GM18858 (cell line): Measurements from ENCODE around the gene SPEF1.

ENCODE experiments used
- ATAC-seq: cut with Tn5 transposase; IDR thresholded peaks from one replicate; pipeline ENCODE4 v1.9.1; 2021; ENCODE audit not compliant: unreplicated experiment

The SPEF1 gene

DNA sequence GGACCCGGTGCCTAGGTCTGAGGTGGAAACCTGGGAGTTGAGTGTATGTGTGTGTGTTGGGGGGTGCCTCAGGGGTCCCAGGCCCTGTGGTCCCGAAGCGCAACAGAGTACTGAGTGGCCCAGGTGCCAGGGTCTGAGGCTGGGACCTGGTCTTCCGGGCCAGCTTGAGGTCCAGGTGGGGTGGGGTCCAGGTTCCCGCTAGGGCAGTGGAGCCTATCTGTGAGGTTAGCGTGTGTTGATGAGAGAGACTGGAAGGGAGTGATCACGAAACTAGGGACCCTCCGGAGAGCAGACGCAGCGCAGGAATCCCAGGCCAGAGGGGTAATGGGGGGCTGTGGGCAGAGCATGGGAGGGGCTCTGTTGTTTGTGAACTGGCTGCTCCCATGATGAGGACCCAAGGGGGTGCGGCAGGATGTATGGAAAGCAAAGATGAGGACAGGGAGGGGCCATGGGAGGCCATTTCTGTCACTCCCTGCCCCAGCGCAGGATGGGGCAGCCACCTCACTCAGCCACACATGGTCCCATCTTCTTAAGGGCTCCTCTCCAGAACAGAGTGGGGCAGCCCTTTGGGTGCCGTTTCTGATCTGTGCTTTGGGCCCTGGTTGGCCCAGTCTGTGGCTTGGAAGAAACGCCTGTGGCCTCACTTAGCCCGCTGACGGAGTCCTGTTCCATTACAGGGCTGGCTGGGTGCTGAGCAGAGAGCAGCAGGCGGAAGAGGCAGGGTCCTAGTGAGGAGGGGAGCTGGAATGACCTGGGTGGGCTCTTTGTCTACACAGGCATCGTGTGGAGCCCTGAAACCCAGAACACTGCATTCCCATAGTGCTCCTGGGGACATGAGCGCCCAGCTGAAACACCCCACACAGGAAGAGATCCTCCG, 47.9 kb downstream of the SPEF1 start:
- no peak for ATAC-seq

DNA sequence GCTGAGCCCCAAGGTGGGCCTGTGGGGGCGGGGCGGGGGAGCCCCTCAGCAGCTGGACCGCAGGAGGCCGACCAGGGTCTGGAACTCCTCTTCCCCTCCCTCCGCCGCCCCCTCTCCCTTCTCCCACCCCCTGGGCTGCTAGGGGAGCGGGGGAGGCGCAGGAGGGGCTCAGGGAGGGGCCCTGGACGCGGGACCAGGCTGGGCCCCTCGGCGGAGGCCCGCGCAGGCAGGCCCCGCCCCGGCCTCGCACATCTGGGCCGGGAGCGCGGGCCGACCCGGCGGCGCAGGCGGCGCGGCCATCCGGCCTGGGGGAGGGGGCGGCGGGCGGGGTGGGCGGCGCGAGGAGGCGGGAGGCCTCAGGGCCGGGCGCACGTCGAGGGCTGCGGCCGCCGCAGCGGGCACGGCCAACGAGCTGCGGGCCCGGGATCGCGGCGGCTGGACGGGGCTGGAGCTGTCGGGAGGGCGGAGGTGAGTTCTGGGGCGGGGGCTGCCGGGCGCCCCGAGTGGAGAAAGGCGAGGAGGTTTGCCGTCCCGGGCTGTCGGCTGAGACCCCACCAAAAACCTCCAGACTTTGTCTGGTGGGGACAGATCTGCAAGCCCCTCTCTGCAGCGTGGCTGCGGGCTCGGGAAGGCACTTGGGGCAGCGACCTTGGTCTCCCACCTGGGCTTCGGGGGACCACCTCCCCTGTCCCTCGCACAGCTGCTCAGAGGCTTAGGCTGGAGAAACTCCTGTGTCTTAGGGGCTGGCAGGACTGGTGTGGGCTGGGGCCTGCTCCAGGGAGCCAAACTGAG, 48.7 kb downstream of the SPEF1 start, which contains the start of gene HSPA12B:
Gene HSPA12B (plus strand): TSS at position 359 of the 792 bp plus-strand sequence. CDS start 5,990 bp downstream, outside the sequence.
- ATAC-seq, result no peak

DNA sequence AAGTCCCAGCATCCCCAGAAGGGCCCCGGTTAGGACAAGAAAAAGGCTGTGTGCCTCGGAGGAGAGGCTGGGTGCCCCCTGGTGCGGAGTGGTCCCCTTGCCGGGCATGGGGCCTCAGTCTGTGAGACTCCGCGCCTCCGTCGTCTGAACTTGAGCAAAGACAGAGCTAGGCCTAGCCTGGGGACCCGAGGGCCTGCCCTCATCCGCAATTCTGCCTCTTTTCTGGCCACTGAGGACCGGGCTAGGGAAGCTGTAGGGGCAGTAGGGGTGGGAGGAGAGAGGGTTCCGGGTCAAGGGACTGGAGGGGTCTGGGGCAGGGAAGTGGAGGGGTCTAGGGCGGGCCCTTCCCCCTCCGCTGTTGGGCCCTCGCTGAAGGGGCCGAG, 49.3 kb downstream of the SPEF1 start:
- ATAC-seq, result no peak

DNA sequence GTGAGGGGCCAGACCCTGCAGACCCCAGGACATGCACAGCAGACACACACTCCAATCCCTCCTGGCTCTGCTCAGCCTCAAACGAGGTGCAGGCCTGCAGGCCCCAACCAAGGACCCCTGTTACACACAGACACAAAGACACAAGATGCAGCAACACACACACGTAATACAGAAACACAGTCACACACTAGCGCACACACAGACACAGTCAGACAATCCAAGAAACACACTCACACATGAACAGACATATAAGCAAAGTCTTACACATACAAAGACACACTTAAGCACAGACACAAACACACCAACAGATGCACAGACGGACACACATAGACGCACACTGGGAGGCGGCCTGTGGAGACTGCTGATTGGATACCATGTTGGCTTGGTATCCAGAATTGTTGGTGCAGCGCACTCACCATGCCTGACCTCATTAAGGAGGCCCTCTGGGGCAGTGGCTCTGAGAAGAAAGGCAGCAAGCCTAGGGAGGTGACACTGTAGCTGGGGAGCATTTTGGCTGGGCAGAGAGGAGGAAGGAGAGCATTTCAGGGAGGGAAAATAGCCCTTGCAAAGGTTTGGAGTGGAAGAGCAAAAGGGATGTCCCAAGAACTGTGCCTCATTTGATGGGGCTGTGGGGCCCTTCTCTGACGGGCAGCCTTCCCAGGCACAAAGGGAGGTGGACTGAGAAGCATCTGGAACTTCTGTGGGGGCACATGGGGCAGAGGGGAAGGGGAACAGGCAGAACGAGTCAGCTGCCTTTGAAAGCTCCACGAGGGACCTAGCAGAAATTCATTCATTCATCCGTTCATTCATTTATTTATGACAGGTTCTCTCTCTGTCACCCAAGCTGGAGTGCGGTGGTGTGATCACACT, 50.2 kb downstream of the SPEF1 start:
- no peak for ATAC-seq

DNA sequence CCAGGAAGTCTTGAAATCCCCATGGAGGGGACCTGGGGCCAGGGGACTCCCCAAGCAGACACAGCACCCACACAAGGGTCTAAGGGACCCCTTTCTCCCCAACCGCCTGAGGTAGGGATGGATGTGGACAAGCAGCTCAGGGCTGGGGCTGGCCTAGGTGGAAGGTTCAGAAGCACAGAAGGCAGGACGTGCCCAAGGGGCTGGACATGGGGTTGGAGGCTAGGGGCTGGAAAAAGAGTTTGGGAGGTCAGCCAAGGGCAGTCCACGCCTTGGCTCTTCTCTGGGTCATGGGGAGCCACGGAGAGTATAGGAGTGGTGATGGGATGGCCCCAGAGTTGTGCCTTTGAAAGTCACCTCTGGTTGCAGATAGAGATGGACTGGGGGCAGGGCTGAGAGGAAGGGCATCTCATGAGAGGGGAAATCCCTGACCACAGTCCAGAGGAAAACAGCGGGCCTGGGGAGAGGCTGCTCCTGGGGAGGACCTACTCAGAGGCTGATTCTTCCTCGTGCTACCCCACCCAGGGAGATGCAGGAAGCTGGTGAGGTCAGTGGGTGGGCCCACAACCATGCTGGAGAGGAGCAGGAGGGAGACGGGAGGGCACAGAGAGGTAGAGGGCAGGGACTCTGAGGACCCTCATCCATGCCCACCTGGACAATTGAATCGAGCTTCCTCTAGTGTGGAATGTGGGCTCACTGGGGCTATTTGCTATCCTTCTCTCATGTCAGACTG, 51.3 kb downstream of the SPEF1 start:
- no peak for ATAC-seq

DNA sequence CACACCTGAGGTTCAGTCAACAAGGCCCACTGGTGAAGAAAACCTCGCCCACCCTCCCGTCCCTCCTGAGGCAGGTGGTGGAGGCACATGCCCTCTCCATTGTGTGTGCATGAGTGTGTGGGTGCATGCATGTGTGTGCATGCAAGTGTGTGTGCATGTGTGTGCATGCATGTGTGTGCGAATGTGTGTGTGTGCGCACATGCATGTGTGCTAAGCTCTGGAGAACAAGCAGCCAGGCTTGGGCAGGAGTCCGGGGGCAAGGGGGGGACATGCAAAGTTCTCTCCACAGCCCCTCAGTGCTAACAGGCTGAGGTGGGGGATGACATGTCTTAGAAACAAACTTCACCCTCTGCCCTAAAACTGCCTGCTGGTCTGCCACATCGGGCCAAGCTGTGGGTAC, 51.9 kb downstream of the SPEF1 start:
- no peak for ATAC-seq

DNA sequence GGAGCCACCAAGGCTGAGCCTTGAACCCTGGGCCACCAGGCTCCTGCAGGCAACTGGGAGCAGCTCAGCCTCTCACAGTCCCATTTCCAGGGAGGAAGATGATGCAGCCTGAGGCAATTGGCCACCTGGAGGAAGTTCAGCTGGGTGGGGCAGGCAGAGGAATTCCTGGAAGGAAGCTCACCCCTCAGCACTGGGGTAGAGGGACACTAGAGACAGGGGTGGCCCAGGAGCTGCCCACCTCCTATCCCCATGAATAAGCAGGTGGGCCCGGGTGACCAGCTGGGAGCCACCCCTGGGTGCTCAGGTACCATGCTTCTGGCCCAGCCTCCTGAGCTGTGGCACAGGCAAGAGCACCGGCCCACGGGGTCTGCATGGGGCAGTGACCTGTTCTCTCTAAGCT, 52.4 kb downstream of the SPEF1 start:
- ATAC-seq, result no peak

DNA sequence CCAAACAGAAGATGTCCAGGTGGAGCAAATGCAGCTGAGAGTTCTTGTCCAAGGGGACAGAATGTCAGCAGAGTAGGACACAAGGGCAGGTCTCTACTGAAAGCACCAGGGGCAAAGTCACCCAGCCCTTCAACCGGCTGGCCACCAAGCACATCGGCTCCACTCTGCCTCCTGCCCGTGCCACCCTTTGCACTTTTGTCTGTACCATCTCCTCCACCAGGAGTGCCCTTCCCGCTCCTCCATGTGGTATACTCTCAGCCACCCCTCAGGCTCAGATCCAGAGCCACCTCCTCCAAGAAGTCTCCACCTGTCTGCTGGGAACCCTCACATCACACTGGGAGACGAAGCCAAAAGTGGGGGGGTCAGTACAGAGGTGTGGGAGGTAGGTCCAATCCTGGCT, 52.9 kb downstream of the SPEF1 start:
- no peak for ATAC-seq
